SK-N-DZ (cell line): Measurements from ENCODE around the gene MRPS18B.

Experiments
- DNase-seq: peaks from one replicate; pipeline ENCODE4 v3.0.0-alpha.2; 2015; ENCODE audit warnings: low spot score

The MRPS18B gene

GRCh38 chr6:30603961-30604360 is 13.7 kb upstream of the MRPS18B start:
- no peak for DNase-seq

- no peak for DNase-seq
Measured at GRCh38 chr6:30610065-30610464, 7.6 kb upstream of the MRPS18B start.

- no peak for DNase-seq
Measured at GRCh38 chr6:30611150-30611855, 6.3 kb upstream of the MRPS18B start.

GRCh38 chr6:30611856-30612194 is 5.8 kb upstream of the MRPS18B start:
- DNase-seq: no peak

GRCh38 chr6:30612213-30612612 is 5.4 kb upstream of the MRPS18B start:
- DNase-seq: no peak

GRCh38 chr6:30612687-30613248 is 4.9 kb upstream of the MRPS18B start:
- no peak for DNase-seq

GRCh38 chr6:30613251-30614043 is 4.2 kb upstream of the MRPS18B start:
- DNase-seq: no peak

GRCh38 chr6:30614044-30614842 is 3.4 kb upstream of the MRPS18B start:
- DNase-seq: peak; percentile 40

GRCh38 chr6:30614843-30615218 is 2.8 kb upstream of the MRPS18B start:
- DNase-seq: peak; percentile 98

- DNase-seq: peak; percentile 77
Measured at GRCh38 chr6:30615219-30615957, 2.3 kb upstream of the MRPS18B start.

- DNase-seq: peak; percentile 60
Measured at GRCh38 chr6:30615958-30616810, 1.5 kb upstream of the MRPS18B start.

GRCh38 chr6:30616811-30617564 is 652 bp upstream of the MRPS18B start, which contains the start of gene PPP1R10:
TSS of gene PPP1R10 (minus strand) at chr6:30617243. CDS start at chr6:30609944, 7,299 bp downstream.
- DNase-seq: peak; percentile 100

GRCh38 chr6:30618270-30618797 is 694 bp downstream of the MRPS18B start:
- no peak for DNase-seq

GRCh38 chr6:30619561-30619960 is 1.9 kb downstream of the MRPS18B start:
- no peak for DNase-seq

GRCh38 chr6:30625511-30625910 is 7.9 kb downstream of the MRPS18B start:
- no peak for DNase-seq

- DNase-seq: peak; percentile 82
Measured at GRCh38 chr6:30626484-30627366, 9.1 kb downstream of the MRPS18B start, which contains the start of gene ATAT1. TSS of gene ATAT1 (plus strand) at chr6:30626874.

- DNase-seq: no peak
Measured at GRCh38 chr6:30635834-30636233, 18.2 kb downstream of the MRPS18B start.

- no peak for DNase-seq
Measured at GRCh38 chr6:30640481-30640880, 22.8 kb downstream of the MRPS18B start.
